T-cell (primary cell): ENCODE measurements around the gene CNPY4. TPM values are rescaled to one million over a fixed set of nuclear protein-coding genes. Genes with fewer than 3 reads are reported as not detected.

Experiments used
- ATAC-seq, 4 experiments: fragments of 200-7000 bp in 3 of 4; fragments of 150-1000 bp in 1 of 4; cut with Tn5 transposase; replicated peaks in 1 of 4; 1 replicate in 3 of 4; 2 replicates in 1 of 4; pipeline ENCODE4 v1.10.0; 2021; ENCODE audit warnings: moderate library complexity in 3 of 4, mild to moderate bottlenecking in 2 of 4, moderate number of reproducible peaks in 1 of 4
- CTCF ChIA-PET, 2 donors: fragments of 300-600 bp; sonication (Branson Sonifier 250); formaldehyde crosslinking; loops; one replicate each; lab custom pipeline; 2022; ENCODE audit warnings: antibody characterized with exemption in 2 of 2; lab: Charles Lee
- POLR2A ChIA-PET, 2 donors: fragments of 300-600 bp; sonication (Branson Sonifier 250); formaldehyde crosslinking; loops; one replicate each; lab custom pipeline; 2022; ENCODE audit warnings: antibody characterized with exemption in 2 of 2; lab: Charles Lee
- DNase-seq, 35 experiments: peaks; one replicate each; pipeline versions ENCODE4 v3.0.0 to v3.0.0-alpha.2; 2013 to 2023
- H3K27ac ChIP-seq: one replicate; pipeline ENCODE4 v1.5.1; 2013; ENCODE audit warnings: low read length
- H3K27me3 ChIP-seq, 2 experiments: replicated peaks in 1 of 2; 1 replicate in 1 of 2; 2 replicates in 1 of 2; pipeline versions ENCODE4 v1.6.1 to v1.7.0; 2013; ENCODE audit warnings: low read length in 1 of 2, mixed read lengths in 1 of 2; ENCODE audit not compliant: control insufficient read depth in 2 of 2, insufficient read depth in 2 of 2; ENCODE audit errors: extremely low read depth in 1 of 2
- H3K36me3 ChIP-seq, 2 donors: 1 replicate in 1 of 2; 2 replicates in 1 of 2; pipeline versions ENCODE4 v1.6.1 to v1.7.0; 2013; ENCODE audit warnings: low read length in 1 of 2; ENCODE audit not compliant: control insufficient read depth in 2 of 2, insufficient read depth in 1 of 2; ENCODE audit errors: extremely low read depth in 1 of 2
- H3K4me1 ChIP-seq, 2 experiments: 1 replicate in 1 of 2; 2 replicates in 1 of 2; pipeline versions ENCODE4 v1.6.1 to v1.7.0; 2013; ENCODE audit warnings: low read length in 2 of 2, mixed read lengths in 1 of 2; ENCODE audit not compliant: insufficient read depth in 2 of 2, control insufficient read depth in 1 of 2; ENCODE audit errors: extremely low read depth in 1 of 2
- H3K4me3 ChIP-seq, 2 donors: 1 replicate in 1 of 2; 2 replicates in 1 of 2; pipeline versions ENCODE4 v1.5.1 to v1.7.0; 2013; ENCODE audit warnings: mild to moderate bottlenecking in 2 of 2, low read length in 1 of 2, moderate library complexity in 1 of 2; ENCODE audit not compliant: control insufficient read depth in 1 of 2; ENCODE audit errors: extremely low read depth in 1 of 2
- H3K9me3 ChIP-seq: 2 replicates; pipeline ENCODE4 v1.7.0; 2013
- H3K27ac Mint-ChIP-seq, 2 donors: one replicate each; pipeline ENCODE4 v1.8.0; 2020 to 2021; ENCODE audit warnings: mild to moderate bottlenecking in 2 of 2, mixed read lengths in 2 of 2
- H3K27me3 Mint-ChIP-seq, 2 donors: one replicate each; pipeline ENCODE4 v1.8.0; 2021 to 2022; ENCODE audit warnings: mixed read lengths in 2 of 2
- H3K36me3 Mint-ChIP-seq: one replicate; pipeline ENCODE4 v1.8.0; 2021; ENCODE audit warnings: mixed read lengths
- H3K4me1 Mint-ChIP-seq, 3 donors: one replicate each; pipeline ENCODE4 v1.8.0; 2020 to 2022; ENCODE audit warnings: mixed read lengths in 3 of 3, mild to moderate bottlenecking in 1 of 3
- H3K4me3 Mint-ChIP-seq, 3 donors: one replicate each; pipeline ENCODE4 v1.8.0; 2020 to 2022; ENCODE audit warnings: mild to moderate bottlenecking in 3 of 3, mixed read lengths in 3 of 3, moderate library complexity in 3 of 3
- H3K9me3 Mint-ChIP-seq, 3 donors: one replicate each; pipeline ENCODE4 v1.8.0; 2020 to 2022; ENCODE audit warnings: mixed read lengths in 3 of 3
- WGBS: methylation state at CpG from one replicate; pipeline ENCODE4 v1.1.5; 2013; ENCODE audit warnings: missing lambda C conversion rate; ENCODE audit not compliant: insufficient coverage; 5-methylcytosine and 5-hydroxymethylcytosine counted together
- total RNA-seq, 35 experiments: library from RNA in 6 of 35; stranded (reverse) in 6 of 35; fragments of 120-200 nt in 1 of 35; gene quantifications; one replicate each; pipeline versions ENCODE4 v1.2.1 to v1.2.4 and lab custom pipeline; 2013 to 2026

Gene CNPY4
- total RNA-seq, 5 donors from 2014 or later (not counting 1 experiment from before 2014, with no cell fraction given) = 23.9 to 90.0 (median 79.6) TPM

- H3K4me1 ChIP-seq = peaks cover 0 to 4% of the 10 kb centered on the region in 2 experiments
- Mint-ChIP-seq H3K27me3 (no peaks in the 10 kb centered on the region), H3K9me3 (peaks cover 11 to 21% (median 18%) of the 10 kb centered on the region in 3 donors), H3K27ac (no peak overlapping the region), H3K4me3 (no peak overlapping the region), H3K36me3 (peaks cover 72% of the 10 kb centered on the region), H3K4me1 (peaks cover 11 to 19% (median 16%) of the 10 kb centered on the region in 3 donors)
- no peak overlapping the region for H3K27ac ChIP-seq
- peaks cover 5% of the 10 kb centered on the region for H3K9me3 ChIP-seq
- ATAC-seq = no peak
- WGBS = 95% methylated on average over 5 of the region's 6 CpGs
- CTCF ChIA-PET = no interaction called here
- peaks cover 35 to 85% of the 10 kb centered on the region in 2 donors for H3K36me3 ChIP-seq
- no peak overlapping the region for H3K4me3 ChIP-seq
- no peak for DNase-seq
- POLR2A ChIA-PET = no interaction called here
- no peaks in the 10 kb centered on the region for H3K27me3 ChIP-seq
Observed at GRCh38 chr7:100075418-100075817, 44.0 kb upstream of the CNPY4 start.

GRCh38 chr7:100077205-100077604 lies 42.2 kb upstream of the CNPY4 start:
- Mint-ChIP-seq H3K4me3 (peak overlapping the region in 1 of 3 donors; percentile 34), H3K36me3 (peaks cover 54% of the 10 kb centered on the region), H3K9me3 (peaks cover 3 to 4% (median 3%) of the 10 kb centered on the region in 3 donors), H3K27ac (no peak overlapping the region), H3K27me3 (no peaks in the 10 kb centered on the region), H3K4me1 (peaks cover 23 to 32% (median 30%) of the 10 kb centered on the region in 3 donors)
- H3K4me3 ChIP-seq = no peak overlapping the region
- H3K4me1 ChIP-seq = peaks cover 4 to 17% of the 10 kb centered on the region in 2 experiments
- ChIA-PET CTCF (interaction anchor here in 1 of 2 donors (0.6 kb wide), 1 partner anchor 507 kb away, joined by 3 read pairs; no protein-coding TSS in a partner anchor), POLR2A (interaction anchor here (0.5 to 0.7 kb wide), 2 partner anchors 9 to 34 kb away, joined by 3 to 11 read pairs; no protein-coding TSS in a partner anchor)
- WGBS = no CpG with 5 or more reads among the region's 4 CpGs
- H3K27ac ChIP-seq = no peak overlapping the region
- ATAC-seq = no peak
- H3K9me3 ChIP-seq = no peaks in the 10 kb centered on the region
- H3K27me3 ChIP-seq = no peaks in the 10 kb centered on the region
- H3K36me3 ChIP-seq = peaks cover 17 to 67% of the 10 kb centered on the region in 2 donors
- no peak for DNase-seq

DNA sequence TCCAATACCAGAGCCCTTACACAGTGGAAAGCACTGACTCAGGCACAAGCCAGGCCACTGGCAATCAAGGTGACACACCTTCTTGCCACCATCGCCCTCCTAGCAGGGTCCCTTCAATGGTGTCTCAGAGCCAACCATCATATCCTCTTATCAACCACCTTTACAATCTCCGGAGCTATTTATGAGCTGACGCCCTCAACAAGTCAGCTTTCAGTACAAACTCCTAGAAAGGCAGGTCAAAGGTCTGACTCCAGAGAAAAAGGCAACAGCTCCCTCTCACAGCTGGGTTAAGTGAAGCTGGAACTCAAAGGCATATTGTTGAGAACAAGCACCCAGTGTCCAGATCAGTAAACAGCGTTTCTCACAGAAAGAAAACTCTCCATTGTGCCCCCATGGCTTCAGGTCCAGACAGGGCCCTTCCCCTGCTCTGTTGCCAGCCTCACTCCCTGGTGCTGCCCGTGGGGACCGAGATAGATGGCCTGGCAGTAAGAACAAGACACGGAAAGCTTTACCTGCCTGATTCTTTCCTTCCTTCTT lies 40.3 kb upstream of the CNPY4 start:
- H3K36me3 ChIP-seq = peaks cover 2 to 48% of the 10 kb centered on the region in 2 donors

GRCh38 chr7:100080907-100081534 lies 38.4 kb upstream of the CNPY4 start:
- Histone ChIP-seq H3K27ac (peak overlapping the region; percentile 70), H3K36me3 (peaks cover 2 to 29% of the 10 kb centered on the region in 2 donors), H3K4me1 (peaks cover 10 to 28% of the 10 kb centered on the region in 2 experiments), H3K9me3 (no peaks in the 10 kb centered on the region), H3K4me3 (peak overlapping the region; percentile 81 to 83), H3K27me3 (peaks cover 0 to 5% of the 10 kb centered on the region in 2 experiments)
- Mint-ChIP-seq H3K4me3 (peak overlapping the region; percentile 79 to 89 (median 88)), H3K4me1 (peaks cover 31 to 43% (median 37%) of the 10 kb centered on the region in 3 donors), H3K9me3 (no peaks in the 10 kb centered on the region), H3K27ac (peak overlapping the region; percentile 74), H3K36me3 (peaks cover 19% of the 10 kb centered on the region), H3K27me3 (no peaks in the 10 kb centered on the region)
- WGBS = 4% methylated on average over 24 of the region's 34 CpGs
- POLR2A ChIA-PET = interaction anchor here (0.6 to 1.0 kb wide), 5 partner anchors 16 to 723 kb away, joined by 3 to 4 read pairs (median 3); partner anchors contain the start of genes AP4M1 (in 1 of the 2) and MCM7 (in 1 of the 2)
- CTCF ChIA-PET = interaction anchor here in 1 of 2 donors (0.6 to 0.8 kb wide), 3 partner anchors 23 to 66 kb away, joined by 3 to 5 read pairs (median 3); partner anchors contain the start of genes ZKSCAN1 and ZSCAN21
- DNase-seq = peak in 1 of 35 experiments; percentile 3
- peak in 2 of 4 experiments; percentile 2 to 15 for ATAC-seq

More for the DNA sequence above, 40.3 kb upstream of the CNPY4 start:
- Mint-ChIP-seq H3K9me3 (no peaks in the 10 kb centered on the region), H3K36me3 (peaks cover 37% of the 10 kb centered on the region), H3K27ac (no peak overlapping the region), H3K4me3 (peak overlapping the region; percentile 45 to 79 (median 51)), H3K27me3 (no peaks in the 10 kb centered on the region), H3K4me1 (peaks cover 31 to 43% (median 37%) of the 10 kb centered on the region in 3 donors)
- ChIA-PET POLR2A (interaction anchor here in 1 of 2 donors (0.5 kb wide), 1 partner anchor 64 kb away, joined by 5 read pairs; no protein-coding TSS in a partner anchor), CTCF (interaction anchor here in 1 of 2 donors (0.6 kb wide), 1 partner anchor 342 kb away, joined by 4 read pairs; no protein-coding TSS in a partner anchor)
- H3K27me3 ChIP-seq = peaks cover 0 to 5% of the 10 kb centered on the region in 2 experiments
- no peak overlapping the region for H3K27ac ChIP-seq
- peaks cover 10 to 28% of the 10 kb centered on the region in 2 experiments for H3K4me1 ChIP-seq
- ATAC-seq (no peak), DNase-seq (no peak)
- no peaks in the 10 kb centered on the region for H3K9me3 ChIP-seq
- H3K4me3 ChIP-seq = no peak overlapping the region
- 95% methylated on average over 7 of the region's 7 CpGs for WGBS

DNA sequence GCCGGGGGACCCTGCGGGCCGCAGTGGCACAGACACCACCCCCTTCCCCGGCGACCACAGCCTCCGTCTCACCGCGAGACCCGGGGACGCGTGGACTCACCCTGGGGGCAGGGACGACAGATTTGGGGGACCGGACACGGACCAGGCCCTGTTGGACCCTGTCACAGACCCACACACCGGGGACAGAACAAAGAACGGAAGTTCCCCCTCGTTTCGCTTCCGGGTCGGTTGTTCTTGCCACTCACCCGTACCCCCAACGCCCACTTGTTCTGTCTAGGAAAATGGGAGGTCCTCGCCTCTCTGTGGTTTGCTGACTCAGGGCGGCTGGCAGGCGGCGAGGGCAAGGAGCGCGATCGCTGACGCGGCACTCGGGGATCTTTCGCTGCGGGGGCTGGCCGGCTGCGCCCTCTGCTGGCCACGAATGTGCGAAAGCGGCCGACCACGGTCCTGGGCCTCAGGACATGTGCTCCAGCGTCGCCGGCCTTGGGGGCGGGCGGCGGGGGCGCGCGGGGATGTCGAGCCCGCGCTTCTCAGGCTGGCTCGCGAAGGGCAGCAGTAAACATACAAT lies 37.8 kb upstream of the CNPY4 start, which contains the start of gene ZNF3:
ZNF3 (minus strand) TSS at position 189 of the 568 bp plus-strand sequence. CDS start 4,366 bp downstream, outside the sequence.
- ATAC-seq = peak; percentile 89 to 97 (median 96)
- Histone ChIP-seq H3K36me3 (peaks cover 2 to 24% of the 10 kb centered on the region in 2 donors), H3K27ac (peak within 1 kb of the TSS; percentile 70), H3K4me1 (peaks cover 10 to 28% of the 10 kb centered on the region in 2 experiments), H3K27me3 (peaks cover 0 to 5% of the 10 kb centered on the region in 2 experiments), H3K9me3 (no peaks in the 10 kb centered on the region), H3K4me3 (peak within 1 kb of the TSS; percentile 81 to 83)
- Mint-ChIP-seq H3K27ac (peak within 1 kb of the TSS; percentile 88 to 89), H3K27me3 (no peaks in the 10 kb centered on the region), H3K4me1 (peaks cover 31 to 43% (median 37%) of the 10 kb centered on the region in 3 donors), H3K4me3 (peak within 1 kb of the TSS; percentile 79 to 89 (median 88)), H3K9me3 (no peaks in the 10 kb centered on the region), H3K36me3 (peaks cover 14% of the 10 kb centered on the region)
- under 1% methylated on average over 43 of the region's 55 CpGs for WGBS
- ChIA-PET POLR2A (interaction anchor here in 1 of 2 donors (0.5 to 1.0 kb wide), 3 partner anchors 35 to 675 kb away, joined by 3 to 5 read pairs (median 4); no protein-coding TSS in a partner anchor), CTCF (interaction anchor here (0.7 to 1.7 kb wide), 6 partner anchors 13 to 162 kb away, joined by 3 to 18 read pairs (median 6); partner anchors contain the start of genes AP4M1 (in 1 of the 2), MCM7 (in 1 of the 2) and TRIM4 (in 1 of the 2))
- peak; percentile 93 to 99 (median 97) for DNase-seq
